Omental fat pad (tissue), 4 donors: ENCODE data around the gene STUB1. TPM values are rescaled to one million over a fixed set of nuclear protein-coding genes. Genes with fewer than 3 reads are reported as not detected.

Experiments
- ATAC-seq: fragments of 150-250 bp; one replicate; pipeline ENCODE4 v1.9.1; 2016; ENCODE audit warnings: mild to moderate bottlenecking, moderate library complexity; ENCODE audit not compliant: low FRiP score
- DNase-seq: peaks from one replicate; pipeline ENCODE4 v3.0.0-alpha.2; 2019; ENCODE audit warnings: low spot score
- total RNA-seq, 4 donors: library from RNA; depleted of rRNA; stranded (reverse); fragments of >200 nt; gene quantifications; one replicate each; pipeline ENCODE4 v1.1.0, GENCODE V29; 2016
- TF ChIP-seq, protein P1 (sequence below), 3 donors: fragments of 450-650 bp; IDR thresholded peaks; one replicate each; pipeline ENCODE4 v1.5.1; 2016 to 2017; ENCODE audit warnings: antibody characterized with exemption in 3 of 3, mild to moderate bottlenecking in 3 of 3, moderate library complexity in 2 of 3

The STUB1 gene
- 100 to 1,000 TPM; 119 to 161 (median 128) TPM for total RNA-seq

DNA sequence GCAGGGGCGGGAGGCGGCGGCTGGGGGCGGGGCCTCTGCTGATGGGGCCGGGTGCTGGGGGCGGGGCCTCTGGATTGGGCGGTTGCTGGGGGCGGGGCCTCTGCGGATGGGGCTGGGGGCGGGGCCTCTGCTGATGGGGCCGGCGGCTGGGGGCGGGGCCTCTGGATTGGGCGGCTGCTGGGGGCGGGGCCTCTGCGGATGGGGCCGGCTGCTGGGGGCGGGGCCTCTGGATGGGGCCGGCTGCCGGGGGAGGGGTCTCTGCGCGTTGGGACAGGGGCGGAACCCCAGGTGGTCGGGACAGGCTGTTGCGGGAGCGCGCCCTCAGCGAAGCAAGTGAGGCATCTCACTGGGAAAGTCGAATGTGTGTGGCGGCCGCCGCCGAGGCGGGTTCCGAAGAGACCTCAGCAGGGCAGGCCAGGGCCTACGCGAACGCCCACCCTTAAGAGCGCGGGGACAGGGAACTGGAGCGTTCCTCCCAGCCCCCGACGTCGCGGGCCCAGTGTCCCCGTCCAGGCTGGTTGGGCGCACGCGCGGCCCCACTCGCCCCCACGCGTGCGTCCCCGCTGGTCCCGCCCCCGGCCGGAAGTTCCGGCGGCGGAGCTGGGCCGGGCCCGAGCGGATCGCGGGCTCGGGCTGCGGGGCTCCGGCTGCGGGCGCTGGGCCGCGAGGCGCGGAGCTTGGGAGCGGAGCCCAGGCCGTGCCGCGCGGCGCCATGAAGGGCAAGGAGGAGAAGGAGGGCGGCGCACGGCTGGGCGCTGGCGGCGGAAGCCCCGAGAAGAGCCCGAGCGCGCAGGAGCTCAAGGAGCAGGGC is at the start of gene STUB1:
Gene STUB1 (plus strand): TSS at position 597 of the 811 bp plus-strand sequence. CDS start 116 bp downstream, at position 713.
- TF ChIP-seq, protein P1, sequence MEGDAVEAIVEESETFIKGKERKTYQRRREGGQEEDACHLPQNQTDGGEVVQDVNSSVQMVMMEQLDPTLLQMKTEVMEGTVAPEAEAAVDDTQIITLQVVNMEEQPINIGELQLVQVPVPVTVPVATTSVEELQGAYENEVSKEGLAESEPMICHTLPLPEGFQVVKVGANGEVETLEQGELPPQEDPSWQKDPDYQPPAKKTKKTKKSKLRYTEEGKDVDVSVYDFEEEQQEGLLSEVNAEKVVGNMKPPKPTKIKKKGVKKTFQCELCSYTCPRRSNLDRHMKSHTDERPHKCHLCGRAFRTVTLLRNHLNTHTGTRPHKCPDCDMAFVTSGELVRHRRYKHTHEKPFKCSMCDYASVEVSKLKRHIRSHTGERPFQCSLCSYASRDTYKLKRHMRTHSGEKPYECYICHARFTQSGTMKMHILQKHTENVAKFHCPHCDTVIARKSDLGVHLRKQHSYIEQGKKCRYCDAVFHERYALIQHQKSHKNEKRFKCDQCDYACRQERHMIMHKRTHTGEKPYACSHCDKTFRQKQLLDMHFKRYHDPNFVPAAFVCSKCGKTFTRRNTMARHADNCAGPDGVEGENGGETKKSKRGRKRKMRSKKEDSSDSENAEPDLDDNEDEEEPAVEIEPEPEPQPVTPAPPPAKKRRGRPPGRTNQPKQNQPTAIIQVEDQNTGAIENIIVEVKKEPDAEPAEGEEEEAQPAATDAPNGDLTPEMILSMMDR (IDR thresholded peaks at IDR 0.05), result no peak
- DNase-seq (peak; percentile 63), ATAC-seq (peak; percentile 58)

DNA sequence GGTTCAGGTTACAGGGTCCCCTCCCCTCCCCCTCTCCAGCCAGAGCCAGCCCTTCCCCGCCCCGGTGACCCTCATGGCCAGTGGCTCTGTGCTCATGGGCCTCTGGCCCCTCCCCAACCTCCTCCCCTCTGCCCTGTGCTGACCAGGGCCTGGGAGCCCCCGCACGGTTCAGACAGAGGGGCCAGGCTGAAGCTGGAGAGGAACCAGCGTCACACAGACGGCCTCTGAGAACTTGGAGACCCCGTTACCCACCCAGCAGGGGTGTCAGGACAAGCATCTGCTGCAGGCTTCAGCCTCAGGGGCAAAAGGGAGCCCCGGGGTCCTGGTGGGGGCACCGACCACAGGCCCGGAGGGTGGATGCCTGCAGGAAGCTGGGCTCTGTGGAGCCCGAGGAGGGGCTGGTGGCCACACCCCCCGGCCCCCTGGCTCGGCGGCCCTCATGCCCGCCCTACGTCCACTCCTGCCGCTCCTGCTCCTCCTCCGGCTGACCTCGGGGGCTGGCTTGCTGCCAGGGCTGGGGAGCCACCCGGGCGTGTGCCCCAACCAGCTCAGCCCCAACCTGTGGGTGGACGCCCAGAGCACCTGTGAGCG is 49.3 kb upstream of the STUB1 start, which contains the start of gene WFIKKN1:
Gene WFIKKN1 (plus strand): TSS at position 171 of the 591 bp plus-strand sequence. CDS start 269 bp downstream, at position 440.
- TF ChIP-seq, protein P1 (IDR thresholded peaks at IDR 0.05), result no peak
- ATAC-seq (no peak), DNase-seq (no peak)

GRCh38 chr16:631808-632358 is 48.3 kb upstream of the STUB1 start:
- DNase-seq, result no peak
- no peak for ATAC-seq
- TF ChIP-seq, protein P1 (IDR thresholded peaks at IDR 0.05), result no peak

DNA sequence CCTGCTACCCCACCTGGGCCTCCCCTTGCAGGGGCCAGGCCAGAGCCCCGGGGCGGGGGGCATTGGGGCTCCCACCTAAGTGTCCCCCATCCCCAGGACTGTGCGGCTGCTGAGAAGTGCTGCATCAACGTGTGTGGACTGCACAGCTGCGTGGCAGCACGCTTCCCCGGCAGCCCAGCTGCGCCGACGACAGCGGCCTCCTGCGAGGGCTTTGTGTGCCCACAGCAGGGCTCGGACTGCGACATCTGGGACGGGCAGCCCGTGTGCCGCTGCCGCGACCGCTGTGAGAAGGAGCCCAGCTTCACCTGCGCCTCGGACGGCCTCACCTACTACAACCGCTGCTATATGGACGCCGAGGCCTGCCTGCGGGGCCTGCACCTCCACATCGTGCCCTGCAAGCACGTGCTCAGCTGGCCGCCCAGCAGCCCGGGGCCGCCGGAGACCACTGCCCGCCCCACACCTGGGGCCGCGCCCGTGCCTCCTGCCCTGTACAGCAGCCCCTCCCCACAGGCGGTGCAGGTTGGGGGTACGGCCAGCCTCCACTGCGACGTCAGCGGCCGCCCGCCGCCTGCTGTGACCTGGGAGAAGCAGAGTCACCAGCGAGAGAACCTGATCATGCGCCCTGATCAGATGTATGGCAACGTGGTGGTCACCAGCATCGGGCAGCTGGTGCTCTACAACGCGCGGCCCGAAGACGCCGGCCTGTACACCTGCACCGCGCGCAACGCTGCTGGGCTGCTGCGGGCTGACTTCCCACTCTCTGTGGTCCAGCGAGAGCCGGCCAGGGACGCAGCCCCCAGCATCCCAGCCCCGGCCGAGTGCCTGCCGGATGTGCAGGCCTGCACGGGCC is 47.5 kb upstream of the STUB1 start:
- no peak for DNase-seq
- TF ChIP-seq, protein P1 (IDR thresholded peaks at IDR 0.05), result no peak
- ATAC-seq, result no peak

DNA sequence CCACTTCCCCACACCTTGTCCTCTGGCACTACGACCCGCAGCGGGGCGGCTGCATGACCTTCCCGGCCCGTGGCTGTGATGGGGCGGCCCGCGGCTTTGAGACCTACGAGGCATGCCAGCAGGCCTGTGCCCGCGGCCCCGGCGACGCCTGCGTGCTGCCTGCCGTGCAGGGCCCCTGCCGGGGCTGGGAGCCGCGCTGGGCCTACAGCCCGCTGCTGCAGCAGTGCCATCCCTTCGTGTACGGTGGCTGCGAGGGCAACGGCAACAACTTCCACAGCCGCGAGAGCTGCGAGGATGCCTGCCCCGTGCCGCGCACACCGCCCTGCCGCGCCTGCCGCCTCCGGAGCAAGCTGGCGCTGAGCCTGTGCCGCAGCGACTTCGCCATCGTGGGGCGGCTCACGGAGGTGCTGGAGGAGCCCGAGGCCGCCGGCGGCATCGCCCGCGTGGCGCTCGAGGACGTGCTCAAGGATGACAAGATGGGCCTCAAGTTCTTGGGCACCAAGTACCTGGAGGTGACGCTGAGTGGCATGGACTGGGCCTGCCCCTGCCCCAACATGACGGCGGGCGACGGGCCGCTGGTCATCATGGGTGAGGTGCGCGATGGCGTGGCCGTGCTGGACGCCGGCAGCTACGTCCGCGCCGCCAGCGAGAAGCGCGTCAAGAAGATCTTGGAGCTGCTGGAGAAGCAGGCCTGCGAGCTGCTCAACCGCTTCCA is 46.7 kb upstream of the STUB1 start:
- DNase-seq (no peak), ATAC-seq (no peak)
- TF ChIP-seq, protein P1 (IDR thresholded peaks at IDR 0.05), result no peak

GRCh38 chr16:634051-634670 is 46.0 kb upstream of the STUB1 start:
- no peak for DNase-seq
- ATAC-seq, result no peak
- TF ChIP-seq, protein P1 (IDR thresholded peaks at IDR 0.05), result no peak
